ENCODE measurements around the gene KCNIP1. TPM values are rescaled to one million over a fixed set of nuclear protein-coding genes. Genes with fewer than 3 reads are reported as not detected.

KCNIP1 gene
- total and polyA plus RNA-seq, 2 of the 8 experiments (the other 6 are each of a cell fraction or from before 2014, with no cell fraction given) = 0.52 to 0.83 TPM

GRCh38 chr5:170509348-170509660 lies 5.5 kb downstream of the KCNIP1 start:
- H4K20me1 ChIP-seq (replicated peaks in 1 of 2; ENCODE audit: control insufficient read depth in 1 of 2, insufficient read depth in 2 of 2, low read length in 2 of 2) = peaks cover 0 to 2% of the 10 kb centered on the region in 2 experiments
- H3K4me2 ChIP-seq (ENCODE audit: insufficient read depth in 1 of 2, low read depth in 2 of 2, low read length in 2 of 2) = no peak overlapping the region
- TF ChIP-seq SIX5 (IDR thresholded peaks at IDR 0.05; ENCODE audit: low read depth, low read length) = no peak
- TF ChIP-seq E2F6 (IDR thresholded peaks at IDR 0.05) = no peak
- no peak for TF ChIP-seq BRCA1 (IDR thresholded peaks at IDR 0.05; ENCODE audit: low read depth, low read length)
- no peak for TF ChIP-seq EZH2 (IDR thresholded peaks at IDR 0.05; ENCODE audit: low read depth, low read length, severe bottlenecking)
- TF ChIP-seq ATF3 (IDR thresholded peaks at IDR 0.05; ENCODE audit: insufficient read depth, low read depth, low read length) = no peak
- TF ChIP-seq TAF1 (IDR thresholded peaks at IDR 0.05; ENCODE audit: low read depth, low read length) = no peak
- TF ChIP-seq ATF2 (IDR thresholded peaks at IDR 0.05; ENCODE audit: low read length) = no peak
- TF ChIP-seq NRF1 (IDR thresholded peaks at IDR 0.05; ENCODE audit: low read depth, low read length) = no peak
- no peak for TF ChIP-seq KDM4A (IDR thresholded peaks at IDR 0.05; ENCODE audit: low read depth, low read length, severe bottlenecking)
- no peak for TF ChIP-seq EGR1 (IDR thresholded peaks at IDR 0.05; ENCODE audit: borderline replicate concordance, low read depth, low read length)
- no peak for TF ChIP-seq CBX5 (IDR thresholded peaks at IDR 0.05; ENCODE audit: low read depth, low read length)
- no peak overlapping the region for H3K9ac ChIP-seq (replicated peaks in 1 of 4; ENCODE audit: extremely low read depth in 1 of 4, low read depth in 3 of 4, low read length in 3 of 4)
- H2BK5ac ChIP-seq (ENCODE audit: low read depth, low read length) = no peak overlapping the region
- no peaks in the 10 kb centered on the region for H3K79me2 ChIP-seq (ENCODE audit: control insufficient read depth in 1 of 2, insufficient read depth in 2 of 2, low read length in 2 of 2)
- H3K56ac ChIP-seq (replicated peaks; ENCODE audit: insufficient read length, low read depth, low read length) = no peak overlapping the region
- 86% methylated on average over 1 of the region's 1 CpG; no CpG with 5 or more reads in 1 of the 2 experiments for WGBS, 2 experiments (ENCODE audit: extremely low coverage in 1 of 2, insufficient coverage in 1 of 2, insufficient read length in 1 of 2, insufficient replicate concordance in 2 of 2, low coverage in 1 of 2, low lambda C conversion rate in 2 of 2, missing lambda C conversion rate in 1 of 2)
- peaks cover 4 to 18% (median 14%) of the 10 kb centered on the region in 4 experiments for H3K27me3 ChIP-seq (replicated peaks in 1 of 4; ENCODE audit: control insufficient read depth in 3 of 4, extremely low read depth in 1 of 4, insufficient read depth in 3 of 4, low read length in 3 of 4)
- no peak overlapping the region for H3K4me3 ChIP-seq (ENCODE audit: extremely low read depth in 1 of 4, insufficient read depth in 2 of 4, low read depth in 3 of 4, low read length in 4 of 4)
- no peak overlapping the region for H2AFZ ChIP-seq (ENCODE audit: low read length)
- no peak overlapping the region for H4K91ac ChIP-seq (replicated peaks; ENCODE audit: insufficient read length, low read length)
- ChIA-PET POLR2A (ENCODE audit: partially characterized antibody) (no interaction called here), CTCF (ENCODE audit: partially characterized antibody) (interaction anchor here (0.7 to 7.5 kb wide), 30 partner anchors 9 to 409 kb away, joined by 3 to 66 read pairs (median 4); no protein-coding TSS in a partner anchor)
- H2BK15ac ChIP-seq (ENCODE audit: low read length) = no peak overlapping the region
- no peak overlapping the region for H3K14ac ChIP-seq (ENCODE audit: insufficient read length)
- H2BK120ac ChIP-seq (replicated peaks; ENCODE audit: low read depth, low read length) = no peak overlapping the region
- H4K5ac ChIP-seq (ENCODE audit: insufficient read length, low read depth, low read length) = no peak overlapping the region
- no peaks in the 10 kb centered on the region for H3K23me2 ChIP-seq (ENCODE audit: low read depth, low read length)
- H3K36me3 ChIP-seq (ENCODE audit: control insufficient read depth in 2 of 4, insufficient read depth in 4 of 4, low read length in 3 of 4) = no peaks in the 10 kb centered on the region
- H2BK12ac ChIP-seq (ENCODE audit: low read depth, low read length) = no peak overlapping the region
- H2AK5ac ChIP-seq (ENCODE audit: low read depth, low read length) = no peak overlapping the region
- H4K8ac ChIP-seq (ENCODE audit: extremely low read depth, insufficient read depth, low read length) = no peak overlapping the region
- DNase-seq (ENCODE audit: low read depth in 1 of 2, low spot score in 2 of 2) (no peak), FAIRE-seq (no peak)
- H3K23ac ChIP-seq (ENCODE audit: insufficient read length) = no peak overlapping the region
- no peaks in the 10 kb centered on the region for H3K9me3 ChIP-seq (ENCODE audit: insufficient read depth in 2 of 2, low read depth in 1 of 2, low read length in 1 of 2)
- H3K27ac ChIP-seq (ENCODE audit: low read depth, low read length) = no peak overlapping the region
- no peak overlapping the region for H2BK20ac ChIP-seq (ENCODE audit: low read length)
- H3K4ac ChIP-seq (replicated peaks; ENCODE audit: insufficient read length, low read depth, low read length) = no peak overlapping the region
- H3K4me1 ChIP-seq (replicated peaks in 1 of 4; ENCODE audit: control insufficient read depth in 3 of 4, insufficient read depth in 4 of 4, low read length in 3 of 4) = peaks cover 3 to 7% (median 4%) of the 10 kb centered on the region in 4 experiments; a peak in 5 of 7 replicates
- no peak overlapping the region for H3K18ac ChIP-seq (ENCODE audit: extremely low read depth, low read length)
- no peaks in the 10 kb centered on the region for H3K79me1 ChIP-seq (ENCODE audit: low read depth, low read length)

Data from H1 (cell line).